IMR-90 (cell line): Measurements from ENCODE around the gene YKT6.

Source experiments
- FOS ChIP-seq: fragments of 150-350 bp; IDR thresholded peaks from 2 replicates; pipeline ENCODE4 v1.6.1; 2016; ENCODE audit warnings: low read depth, low read length
- MAFK ChIP-seq: IDR thresholded peaks from 2 replicates; pipeline ENCODE4 v1.6.1; 2012; ENCODE audit warnings: low read depth, low read length, improper control_type of control experiment
- MXI1 ChIP-seq: IDR thresholded peaks from 2 replicates; pipeline ENCODE4 v1.6.1; 2012; ENCODE audit warnings: low read depth, mild to moderate bottlenecking, low read length, moderate library complexity, borderline replicate concordance
- POLR2A ChIP-seq: IDR thresholded peaks from 2 replicates; pipeline ENCODE4 v1.6.1; 2012; ENCODE audit warnings: mild to moderate bottlenecking, low read depth, low read length
- RAD21 ChIP-seq: IDR thresholded peaks from 2 replicates; pipeline ENCODE4 v1.6.1; 2012; ENCODE audit warnings: low read length, improper control_type of control experiment
- TF ChIP-seq, protein P1 (sequence below): conservative IDR thresholded peaks from 2 replicates; pipeline ENCODE4 v1.5.1; 2012; ENCODE audit warnings: mild to moderate bottlenecking, low read depth, low read length, improper control_type of control experiment

DNA sequence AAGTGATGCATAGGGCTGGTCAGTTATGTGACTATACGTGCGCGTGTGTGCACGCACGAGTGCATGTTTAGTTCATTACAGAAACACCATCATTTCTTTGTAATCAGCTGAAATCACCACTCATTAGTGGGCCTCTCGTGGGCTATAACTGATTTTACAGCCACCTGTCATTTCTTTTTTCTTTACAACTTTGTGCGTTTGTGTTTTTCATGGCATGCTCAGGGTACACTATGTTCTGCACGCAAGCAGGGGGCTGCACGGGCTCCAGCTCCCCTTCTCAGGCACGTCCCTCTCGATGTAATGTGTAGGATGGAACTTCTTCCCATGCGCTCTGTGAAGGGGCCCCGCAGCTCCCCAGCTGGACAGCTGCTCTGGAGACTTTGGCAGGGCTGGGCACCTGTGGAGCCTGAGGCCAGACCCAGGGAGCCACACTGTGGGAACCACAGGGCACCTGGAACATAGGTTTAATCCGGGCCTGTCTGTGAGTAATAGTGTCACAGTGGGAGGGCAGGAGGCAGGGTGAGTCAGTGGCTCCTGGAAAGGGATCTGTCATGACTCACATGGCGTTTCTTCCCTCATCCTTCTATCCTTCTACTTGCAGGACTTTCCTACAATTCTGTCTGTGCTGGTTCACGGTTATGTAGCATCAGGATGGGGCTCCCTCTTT is 16.4 kb upstream of the YKT6 start:
- TF ChIP-seq, protein P1, sequence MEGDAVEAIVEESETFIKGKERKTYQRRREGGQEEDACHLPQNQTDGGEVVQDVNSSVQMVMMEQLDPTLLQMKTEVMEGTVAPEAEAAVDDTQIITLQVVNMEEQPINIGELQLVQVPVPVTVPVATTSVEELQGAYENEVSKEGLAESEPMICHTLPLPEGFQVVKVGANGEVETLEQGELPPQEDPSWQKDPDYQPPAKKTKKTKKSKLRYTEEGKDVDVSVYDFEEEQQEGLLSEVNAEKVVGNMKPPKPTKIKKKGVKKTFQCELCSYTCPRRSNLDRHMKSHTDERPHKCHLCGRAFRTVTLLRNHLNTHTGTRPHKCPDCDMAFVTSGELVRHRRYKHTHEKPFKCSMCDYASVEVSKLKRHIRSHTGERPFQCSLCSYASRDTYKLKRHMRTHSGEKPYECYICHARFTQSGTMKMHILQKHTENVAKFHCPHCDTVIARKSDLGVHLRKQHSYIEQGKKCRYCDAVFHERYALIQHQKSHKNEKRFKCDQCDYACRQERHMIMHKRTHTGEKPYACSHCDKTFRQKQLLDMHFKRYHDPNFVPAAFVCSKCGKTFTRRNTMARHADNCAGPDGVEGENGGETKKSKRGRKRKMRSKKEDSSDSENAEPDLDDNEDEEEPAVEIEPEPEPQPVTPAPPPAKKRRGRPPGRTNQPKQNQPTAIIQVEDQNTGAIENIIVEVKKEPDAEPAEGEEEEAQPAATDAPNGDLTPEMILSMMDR: no peak
- TF ChIP-seq POLR2A (no peak), RAD21 (peak; percentile 15; the same call in 1 of the 2 replicates), MAFK (no peak), MXI1 (0 out of 2 replicates have a peak, but pooled peaks have one; percentile 47), FOS (peak; percentile 93)
